ENCODE results near the gene NAT14.
A peak's percentile ranks its signal among the peaks of the same experiment; 100 is the strongest.

The NAT14 gene

DNA sequence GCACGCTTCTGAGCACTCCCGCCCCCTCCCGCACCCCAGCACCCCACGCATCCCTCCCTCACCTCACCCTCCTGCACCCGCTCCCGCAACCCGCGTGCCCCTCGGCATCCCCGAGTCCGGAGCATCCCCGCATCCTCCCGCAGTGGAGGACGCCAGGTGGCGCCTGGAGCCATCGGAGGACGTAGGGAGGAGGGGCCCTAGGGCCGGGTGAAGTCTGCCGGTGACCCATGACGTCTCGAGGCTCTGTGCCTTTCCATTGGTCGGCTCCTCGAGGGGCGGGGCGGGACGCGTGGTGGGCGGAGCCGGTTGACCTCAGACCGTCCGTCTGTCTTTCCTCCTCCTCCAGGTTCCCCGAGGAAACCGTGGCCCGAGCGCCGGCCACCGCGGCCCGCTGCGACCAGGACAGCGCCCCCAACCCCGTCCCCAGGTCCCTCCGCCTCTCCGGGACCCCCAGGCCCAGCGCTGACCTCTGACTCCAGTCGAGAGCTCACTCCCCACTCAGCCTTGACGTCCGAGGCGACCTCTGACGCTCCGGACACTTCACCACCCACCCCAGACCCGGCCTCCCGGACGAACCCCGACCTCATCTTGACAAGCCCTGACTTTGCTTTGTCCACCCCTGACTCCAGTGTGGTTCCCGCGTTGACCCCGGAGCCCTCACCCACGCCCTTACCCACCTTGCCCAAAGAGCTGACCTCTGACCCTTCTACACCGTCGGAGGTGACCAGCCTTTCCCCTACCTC lies 32.1 kb downstream of the NAT14 start:
- no peak overlapping the region for H3K27ac ChIP-seq (ENCODE audit: low read length)

DNA sequence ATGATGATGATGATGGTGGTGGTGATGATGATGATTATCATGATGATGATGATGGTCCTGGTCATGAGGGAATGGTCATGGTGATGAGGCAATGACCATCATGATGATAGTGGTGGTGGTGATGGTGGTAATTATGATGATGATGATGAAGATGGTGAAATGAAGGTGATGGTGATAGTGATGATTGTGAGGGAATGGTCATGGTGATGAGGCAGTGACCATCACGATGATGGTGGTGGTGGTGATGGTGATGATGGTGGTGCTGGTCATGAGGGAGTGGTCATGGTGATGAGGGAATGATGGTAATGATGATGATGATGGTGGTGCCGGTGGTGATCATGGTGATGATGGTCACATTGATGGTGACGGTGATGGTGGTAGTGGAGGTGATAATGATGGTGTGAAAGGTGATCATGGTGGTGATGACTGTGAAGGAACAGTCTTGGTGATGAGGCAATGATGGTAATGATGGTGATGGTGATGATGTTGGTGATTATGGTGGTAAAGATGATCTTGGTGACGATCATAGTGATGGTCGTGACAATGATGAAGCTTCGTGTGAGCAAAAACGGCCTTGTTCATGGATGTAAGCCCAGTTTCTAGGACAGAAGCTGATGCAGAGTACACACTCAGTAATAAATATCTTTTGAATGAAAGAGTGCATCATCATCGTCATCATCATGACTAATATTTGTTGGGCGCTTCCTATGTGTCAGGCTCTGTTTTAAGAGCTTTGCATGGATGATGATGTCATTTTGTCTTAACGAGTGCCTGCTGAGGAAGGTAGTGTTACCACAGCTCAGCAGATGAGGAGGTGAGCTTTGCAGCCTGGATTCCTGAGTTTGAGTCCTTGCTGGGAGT lies 34.7 kb downstream of the NAT14 start:
- DNase-seq, result no peak
- no peak overlapping the region for H2AFZ ChIP-seq (ENCODE audit: low read length)
- peaks cover 69% of the 10 kb centered on the region for H3K27me3 ChIP-seq (replicated peaks; ENCODE audit: insufficient read depth, low read length)

More for the DNA sequence above, 32.1 kb downstream of the NAT14 start:
- Histone ChIP-seq H3K4me2 (ENCODE audit: low read depth, low read length) (peak overlapping the region; percentile 90), H3K9me2 (replicated peaks; ENCODE audit: insufficient read depth, low read length) (no peaks in the 10 kb centered on the region), H3K9me3 (replicated peaks; ENCODE audit: insufficient read depth, low read length) (no peaks in the 10 kb centered on the region), H4K20me1 (ENCODE audit: insufficient read depth, low read length) (no peaks in the 10 kb centered on the region), H3F3A (ENCODE audit: insufficient read depth, low read length) (no peaks in the 10 kb centered on the region), H3K36me3 (replicated peaks; ENCODE audit: insufficient read depth, low read length) (no peaks in the 10 kb centered on the region), H3K27me3 (replicated peaks; ENCODE audit: insufficient read depth, low read length) (peaks cover 63% of the 10 kb centered on the region), H3K4me3 (ENCODE audit: low read length) (peak overlapping the region; percentile 64), H2AFZ (ENCODE audit: low read length) (peak overlapping the region; percentile 77), H3K79me2 (ENCODE audit: low read length) (no peaks in the 10 kb centered on the region), H3K4me1 (ENCODE audit: low read length) (no peaks in the 10 kb centered on the region), H3K9ac (ENCODE audit: low read length) (peak overlapping the region; percentile 34; the same call in 1 of the 2 replicates)
- TF ChIP-seq EZH2phosphoT487 (IDR thresholded peaks at IDR 0.05; ENCODE audit: low read length), result no peak
- TF ChIP-seq, protein P1, sequence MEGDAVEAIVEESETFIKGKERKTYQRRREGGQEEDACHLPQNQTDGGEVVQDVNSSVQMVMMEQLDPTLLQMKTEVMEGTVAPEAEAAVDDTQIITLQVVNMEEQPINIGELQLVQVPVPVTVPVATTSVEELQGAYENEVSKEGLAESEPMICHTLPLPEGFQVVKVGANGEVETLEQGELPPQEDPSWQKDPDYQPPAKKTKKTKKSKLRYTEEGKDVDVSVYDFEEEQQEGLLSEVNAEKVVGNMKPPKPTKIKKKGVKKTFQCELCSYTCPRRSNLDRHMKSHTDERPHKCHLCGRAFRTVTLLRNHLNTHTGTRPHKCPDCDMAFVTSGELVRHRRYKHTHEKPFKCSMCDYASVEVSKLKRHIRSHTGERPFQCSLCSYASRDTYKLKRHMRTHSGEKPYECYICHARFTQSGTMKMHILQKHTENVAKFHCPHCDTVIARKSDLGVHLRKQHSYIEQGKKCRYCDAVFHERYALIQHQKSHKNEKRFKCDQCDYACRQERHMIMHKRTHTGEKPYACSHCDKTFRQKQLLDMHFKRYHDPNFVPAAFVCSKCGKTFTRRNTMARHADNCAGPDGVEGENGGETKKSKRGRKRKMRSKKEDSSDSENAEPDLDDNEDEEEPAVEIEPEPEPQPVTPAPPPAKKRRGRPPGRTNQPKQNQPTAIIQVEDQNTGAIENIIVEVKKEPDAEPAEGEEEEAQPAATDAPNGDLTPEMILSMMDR (IDR thresholded peaks at IDR 0.05; ENCODE audit: low read length), result peak; percentile 83
- DNase-seq, result peak; percentile 86

DNA sequence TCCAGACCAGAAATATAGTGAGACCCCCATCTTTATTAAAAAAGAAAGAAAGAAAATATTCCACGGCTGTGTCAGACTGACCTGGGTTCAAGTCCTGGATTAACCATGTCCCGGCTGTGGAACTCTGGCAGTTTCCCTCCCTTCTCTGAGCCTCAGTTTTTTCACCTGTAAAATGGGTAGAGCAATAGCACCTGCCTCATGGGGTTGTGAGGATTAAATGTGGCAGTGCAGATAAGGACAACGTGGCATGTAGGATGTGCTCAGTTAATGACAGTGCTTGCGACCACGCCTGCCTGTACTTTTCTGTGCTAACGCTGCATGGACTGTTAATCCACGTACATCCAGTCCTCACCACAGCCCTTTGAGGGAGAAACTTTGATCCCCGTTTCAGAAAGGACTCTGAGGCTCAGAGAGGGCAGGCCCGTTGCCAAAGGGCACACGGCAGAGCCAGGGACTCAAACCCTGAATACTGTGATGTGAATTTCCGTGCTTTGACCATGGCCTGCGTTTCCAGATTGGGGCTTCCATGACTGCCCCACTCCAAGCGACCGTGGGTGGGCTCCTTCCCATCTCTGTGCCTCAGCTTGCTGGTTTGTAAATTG lies 35.8 kb downstream of the NAT14 start:
- no peak overlapping the region for H3K4me2 ChIP-seq (ENCODE audit: low read depth, low read length)
- H3K27me3 ChIP-seq (replicated peaks; ENCODE audit: insufficient read depth, low read length), result peaks cover 69% of the 10 kb centered on the region
- H3K9me3 ChIP-seq (replicated peaks; ENCODE audit: insufficient read depth, low read length), result no peaks in the 10 kb centered on the region
- H3F3A ChIP-seq (ENCODE audit: insufficient read depth, low read length), result no peaks in the 10 kb centered on the region
- H3K4me3 ChIP-seq (ENCODE audit: low read length), result no peak overlapping the region
- H3K9me2 ChIP-seq (replicated peaks; ENCODE audit: insufficient read depth, low read length), result no peaks in the 10 kb centered on the region
- H3K36me3 ChIP-seq (replicated peaks; ENCODE audit: insufficient read depth, low read length), result no peaks in the 10 kb centered on the region
- H2AFZ ChIP-seq (ENCODE audit: low read length), result no peak overlapping the region
- no peak overlapping the region for H3K9ac ChIP-seq (ENCODE audit: low read length)
- no peaks in the 10 kb centered on the region for H4K20me1 ChIP-seq (ENCODE audit: insufficient read depth, low read length)
- no peaks in the 10 kb centered on the region for H3K4me1 ChIP-seq (ENCODE audit: low read length)
- H3K27ac ChIP-seq (ENCODE audit: low read length), result no peak overlapping the region
- no peaks in the 10 kb centered on the region for H3K79me2 ChIP-seq (ENCODE audit: low read length)
- no peak for DNase-seq
- no peak for TF ChIP-seq EZH2 (optimal IDR thresholded peaks at IDR 0.05; ENCODE audit: low read depth, low read length)
- TF ChIP-seq, protein P1 (IDR thresholded peaks at IDR 0.05; ENCODE audit: low read length), result no peak
- TF ChIP-seq EZH2phosphoT487 (IDR thresholded peaks at IDR 0.05; ENCODE audit: low read length), result no peak

More for the DNA sequence above, 34.7 kb downstream of the NAT14 start:
- Histone ChIP-seq H3K9me2 (replicated peaks; ENCODE audit: insufficient read depth, low read length) (no peaks in the 10 kb centered on the region), H3F3A (ENCODE audit: insufficient read depth, low read length) (no peaks in the 10 kb centered on the region), H3K9ac (ENCODE audit: low read length) (no peak overlapping the region), H3K27ac (ENCODE audit: low read length) (no peak overlapping the region), H3K9me3 (replicated peaks; ENCODE audit: insufficient read depth, low read length) (no peaks in the 10 kb centered on the region), H3K36me3 (replicated peaks; ENCODE audit: insufficient read depth, low read length) (no peaks in the 10 kb centered on the region), H3K4me1 (ENCODE audit: low read length) (no peaks in the 10 kb centered on the region), H3K79me2 (ENCODE audit: low read length) (no peaks in the 10 kb centered on the region), H3K4me2 (ENCODE audit: low read depth, low read length) (no peak overlapping the region), H3K4me3 (ENCODE audit: low read length) (no peak overlapping the region), H4K20me1 (ENCODE audit: insufficient read depth, low read length) (no peaks in the 10 kb centered on the region)
- TF ChIP-seq, protein P1 (IDR thresholded peaks at IDR 0.05; ENCODE audit: low read length), result no peak
- TF ChIP-seq EZH2 (optimal IDR thresholded peaks at IDR 0.05; ENCODE audit: low read depth, low read length) (no peak), EZH2phosphoT487 (IDR thresholded peaks at IDR 0.05; ENCODE audit: low read length) (no peak)

Measured in MM.1S (cell line).